Epithelial cell of esophagus (primary cell): ENCODE results near the gene RASGRP1.

Experiments
- DNase-seq: peaks from one replicate; pipeline ENCODE4 v3.0.0; 2010; ENCODE audit warnings: low read depth
- H3K4me3 ChIP-seq: 2 replicates; pipeline ENCODE4 v1.5.1; 2011; ENCODE audit warnings: mild to moderate bottlenecking, low read length, control low read depth
- CTCF ChIP-seq: IDR thresholded peaks from 2 replicates; pipeline ENCODE4 v1.5.1; 2011; ENCODE audit warnings: low read depth, mild to moderate bottlenecking, low read length, control low read depth, inconsistent platforms; ENCODE audit not compliant: insufficient read depth; ENCODE audit errors: missing control alignments

The RASGRP1 gene

GRCh38 chr15:38481761-38482160, 82.9 kb downstream of the RASGRP1 start:
- TF ChIP-seq CTCF: no peak
- no peak overlapping the region for H3K4me3 ChIP-seq
- no peak for DNase-seq

GRCh38 chr15:38481113-38481512, 83.5 kb downstream of the RASGRP1 start:
- DNase-seq: no peak
- TF ChIP-seq CTCF: no peak
- H3K4me3 ChIP-seq: no peak overlapping the region

GRCh38 chr15:38479756-38480155, 84.9 kb downstream of the RASGRP1 start:
- no peak overlapping the region for H3K4me3 ChIP-seq
- DNase-seq: no peak
- TF ChIP-seq CTCF: no peak

- TF ChIP-seq CTCF: no peak
- DNase-seq: no peak
- H3K4me3 ChIP-seq: no peak overlapping the region
Observed at GRCh38 chr15:38479266-38479665, 85.3 kb downstream of the RASGRP1 start.

- no peak overlapping the region for H3K4me3 ChIP-seq
- no peak for DNase-seq
Observed at GRCh38 chr15:38477637-38478036, 87.0 kb downstream of the RASGRP1 start.

GRCh38 chr15:38476120-38476519, 88.5 kb downstream of the RASGRP1 start:
- no peak for TF ChIP-seq CTCF
- H3K4me3 ChIP-seq: no peak overlapping the region
- no peak for DNase-seq

More at GRCh38 chr15:38477637-38478036, 87.0 kb downstream of the RASGRP1 start:
- TF ChIP-seq CTCF: no peak

GRCh38 chr15:38475361-38475760, 89.3 kb downstream of the RASGRP1 start:
- DNase-seq: no peak
- TF ChIP-seq CTCF: no peak
- no peak overlapping the region for H3K4me3 ChIP-seq
